Left cardiac atrium (tissue), 4 donors: ENCODE results near the gene L3MBTL3. TPM values are rescaled to one million over a fixed set of nuclear protein-coding genes. Genes with fewer than 3 reads are reported as not detected.
A peak's percentile ranks its signal among the peaks of the same experiment; 100 is the strongest.

ENCODE experiments used
- ATAC-seq, 2 donors: fragments of 200-7000 bp; cut with Tn5 transposase; one replicate each; pipeline ENCODE4 v1.9.1; 2020; ENCODE audit warnings: mild to moderate bottlenecking in 2 of 2, moderate library complexity in 2 of 2
- DNase-seq: peaks from one replicate; pipeline ENCODE4 v3.0.0-alpha.2; 2020
- intact Hi-C, 2 donors: fragments of 100-400 bp; cut with DNase I; formaldehyde crosslinking; loops; one replicate each; pipeline versions ENCODE4 v1.14.1 to v1.15.1; 2022 to 2023
- total RNA-seq, 2 donors: library from RNA; stranded (reverse); fragmentation: NEBNext Ultra II Directional; extraction: Animal tissue kit (Norgen Biotek cat#: 25700); gene quantifications; one replicate each; pipeline ENCODE4 v1.2.1, GENCODE V29; 2021
- donor health status: DM: no; HTN: yes; CAD: no.
- donor health status: DM: no; HTN: yes; CAD: no; lungs with severe emphysema.
- donor health status: DM: yes; HTN: yes; CAD: no.
- donor health status: Dilated cardiomyopathy.

Gene L3MBTL3
- total RNA-seq, 2 donors from 2014 or later: 3.7 to 3.8 TPM

- intact Hi-C loops: loop anchor here in 1 of 2 donors (5.0 kb wide), 1 partner anchor 424 kb away; no protein-coding TSS in a partner anchor
- DNase-seq (peak; percentile 82), ATAC-seq (peak; percentile 81 to 86)
Observed at GRCh38 chr6:130020907-130021629, 2.7 kb downstream of the L3MBTL3 start.

DNA sequence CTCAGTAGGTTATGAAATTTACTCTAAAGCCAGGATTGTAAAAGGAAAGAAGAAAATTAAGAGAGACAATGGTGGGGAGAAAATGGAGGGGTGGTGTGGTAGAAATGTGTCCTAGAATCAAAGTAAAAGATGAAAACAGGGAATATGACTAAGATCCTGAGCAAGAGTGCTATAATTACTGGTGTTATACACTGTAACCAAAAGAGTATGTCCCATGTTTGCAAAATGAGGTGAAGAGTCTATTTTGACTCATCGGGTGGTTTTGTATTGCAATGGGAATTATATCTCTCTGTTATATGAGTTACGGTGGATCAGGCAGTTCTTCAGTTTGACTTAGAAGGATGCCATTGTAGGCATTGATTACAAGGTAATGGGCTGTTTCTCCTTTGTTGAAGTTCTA, 8.5 kb downstream of the L3MBTL3 start:
- intact Hi-C loops: no loop called here
- no peak for ATAC-seq

GRCh38 chr6:130027948-130028347, 9.6 kb downstream of the L3MBTL3 start:
- intact Hi-C loops: no loop called here
- DNase-seq: no peak
- ATAC-seq: no peak

More for the DNA sequence above, 8.5 kb downstream of the L3MBTL3 start:
- DNase-seq: no peak

GRCh38 chr6:130029163-130029562, 10.8 kb downstream of the L3MBTL3 start:
- ATAC-seq: no peak
- intact Hi-C loops: no loop called here
- no peak for DNase-seq

GRCh38 chr6:130032758-130033340, 14.5 kb downstream of the L3MBTL3 start:
- no peak for ATAC-seq
- no peak for DNase-seq
- intact Hi-C loops: no loop called here

DNA sequence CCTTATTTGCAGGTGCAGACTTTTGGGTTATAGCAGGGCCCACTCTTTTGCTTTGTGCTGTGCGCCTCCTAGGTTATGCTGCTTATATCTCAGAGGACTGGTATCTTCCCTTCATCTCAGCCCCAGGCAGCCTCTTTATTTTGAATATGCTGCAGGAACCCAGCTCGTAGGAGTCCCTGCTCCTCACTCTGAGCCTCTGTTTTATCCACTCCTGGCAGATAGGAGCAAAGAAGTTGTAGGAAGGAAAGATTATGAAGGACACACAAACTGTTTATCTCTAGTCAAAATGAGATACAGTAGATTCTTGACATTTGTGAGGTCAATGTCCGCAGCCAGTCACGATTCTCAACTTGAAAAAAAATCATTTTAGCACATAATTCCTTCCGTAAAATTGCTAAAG, 15.6 kb downstream of the L3MBTL3 start:
- no peak for DNase-seq
- intact Hi-C loops: no loop called here
- no peak for ATAC-seq

DNA sequence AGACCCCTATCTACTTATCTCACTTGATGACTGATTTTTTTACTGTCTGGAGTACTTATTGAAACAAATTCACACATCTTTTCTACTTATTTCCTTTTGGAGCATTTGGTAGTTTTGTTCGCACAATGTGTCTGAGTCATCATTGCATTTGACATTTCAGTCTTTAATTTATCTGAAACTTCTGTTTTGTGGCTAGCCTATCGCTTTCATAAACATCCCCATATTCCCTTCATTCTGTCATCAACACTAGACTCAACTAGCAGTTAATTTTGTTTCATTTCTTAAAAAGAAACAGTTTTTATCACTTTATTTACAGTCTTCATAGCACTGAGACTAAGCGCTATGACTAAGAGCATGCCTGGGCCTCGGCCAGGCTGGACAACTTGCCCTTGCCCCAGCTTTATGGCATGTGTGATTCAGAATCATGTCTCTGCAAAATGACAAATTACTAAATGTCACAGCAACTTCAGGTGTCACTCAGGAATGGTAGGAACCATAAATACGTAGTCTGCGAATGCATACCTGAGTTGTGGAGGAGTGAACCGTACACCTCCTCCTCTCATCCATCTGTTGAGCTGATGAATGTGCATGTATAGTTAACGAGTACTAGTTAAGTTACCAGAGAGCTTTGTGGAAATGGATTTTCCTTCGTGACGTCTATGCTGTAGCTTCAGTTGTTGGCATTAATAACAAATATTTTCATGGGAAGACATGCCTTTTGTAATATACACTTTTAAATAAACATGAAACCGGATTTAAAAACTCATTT, 16.2 kb downstream of the L3MBTL3 start:
- no peak for DNase-seq
- peak in 1 of 2 donors; percentile 74 for ATAC-seq
- intact Hi-C loops: no loop called here

DNA sequence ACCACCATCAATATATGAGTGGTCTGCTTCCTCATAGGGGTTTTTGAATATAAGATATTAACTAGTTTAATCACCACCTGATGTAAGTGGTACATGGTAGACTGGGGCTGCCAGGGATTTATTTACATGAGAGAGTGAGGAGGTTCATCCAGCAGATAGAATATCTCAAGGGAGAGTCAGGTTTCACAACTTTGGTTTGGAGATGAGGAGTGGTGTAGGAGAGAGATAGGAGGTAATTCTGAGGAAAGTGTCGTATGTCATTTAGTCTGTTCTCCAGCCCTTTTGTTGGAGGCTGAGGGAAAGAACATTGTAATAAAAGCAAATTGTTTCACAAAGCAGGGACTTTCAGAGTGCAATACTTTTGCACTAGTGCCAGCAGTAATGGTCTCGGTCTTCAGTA, 16.8 kb downstream of the L3MBTL3 start:
- ATAC-seq: no peak

DNA sequence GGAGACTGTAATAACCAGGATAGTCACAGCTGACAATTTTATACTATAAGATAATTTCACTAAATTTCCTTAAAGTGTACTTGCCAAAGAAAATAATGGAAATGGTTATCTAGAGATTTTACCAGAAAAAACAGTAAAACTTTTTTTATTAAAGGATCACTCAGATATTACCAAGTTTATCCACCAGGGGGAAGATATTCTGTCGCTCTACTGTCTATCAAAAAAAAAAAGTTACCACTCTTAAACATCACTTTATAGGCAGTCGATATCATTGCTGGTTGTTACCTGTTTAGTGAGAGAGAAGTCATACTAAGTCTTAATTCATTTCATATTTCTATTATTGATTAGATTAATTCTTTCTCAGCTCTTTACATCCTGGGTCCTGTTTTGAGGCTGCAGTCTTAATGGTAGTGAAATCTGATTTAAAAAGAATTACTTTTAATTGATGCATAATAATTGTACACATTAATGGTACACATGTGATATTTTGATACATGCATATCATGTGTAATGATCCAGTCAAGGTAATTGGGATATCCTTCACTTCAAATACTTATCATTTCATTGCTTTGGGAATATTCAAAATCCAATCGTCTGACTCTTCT, 18.9 kb downstream of the L3MBTL3 start:
- DNase-seq: no peak
- intact Hi-C loops: no loop called here
- ATAC-seq: no peak

More for the DNA sequence above, 16.8 kb downstream of the L3MBTL3 start:
- intact Hi-C loops: no loop called here
- no peak for DNase-seq

DNA sequence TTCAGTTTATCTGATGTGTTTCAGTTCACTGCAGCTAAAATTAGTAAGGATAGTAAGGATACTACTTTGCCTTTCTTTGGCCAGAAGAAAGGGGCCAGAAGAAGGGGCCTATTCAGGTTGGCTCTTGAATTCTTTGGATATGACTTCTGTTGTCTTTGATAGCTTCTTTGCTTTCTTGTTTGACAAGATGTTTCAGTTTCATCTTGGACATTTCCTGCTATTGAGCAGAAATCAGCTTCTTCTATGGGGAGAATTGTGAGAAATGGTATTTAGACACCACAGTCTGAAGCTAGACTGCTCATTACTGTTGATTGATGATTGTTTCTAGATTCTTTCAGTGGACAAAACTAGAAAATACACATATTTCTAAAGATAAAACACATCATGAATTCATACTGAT, 23.2 kb downstream of the L3MBTL3 start:
- intact Hi-C loops: no loop called here
- no peak for ATAC-seq
- DNase-seq: no peak

- DNase-seq (no peak), ATAC-seq (no peak)
- intact Hi-C loops: no loop called here
Observed at GRCh38 chr6:130043344-130043743, 25.0 kb downstream of the L3MBTL3 start.

DNA sequence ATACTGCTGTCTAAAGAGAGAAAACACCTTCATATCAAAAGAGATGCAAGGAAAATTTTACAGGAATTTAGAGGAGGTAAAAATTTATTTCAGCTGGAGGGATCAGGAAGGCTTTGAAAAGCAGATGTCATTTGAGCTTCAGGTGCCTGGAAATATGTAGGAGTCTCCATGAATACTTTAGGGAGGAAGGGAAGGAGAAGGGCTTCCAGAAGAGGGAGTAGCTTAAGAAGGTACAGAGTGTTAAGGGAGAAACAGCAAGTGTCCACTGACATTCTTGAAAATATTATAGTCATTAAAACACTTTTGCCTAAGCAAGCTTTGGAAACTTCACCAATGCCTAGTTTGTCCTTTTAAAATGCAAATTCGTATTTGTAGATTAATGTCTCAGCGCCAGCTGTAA, 27.2 kb downstream of the L3MBTL3 start:
- DNase-seq (no peak), ATAC-seq (no peak)
- intact Hi-C loops: no loop called here

GRCh38 chr6:130046671-130047070, 28.3 kb downstream of the L3MBTL3 start:
- intact Hi-C loops: no loop called here
- no peak for DNase-seq
- ATAC-seq: no peak

DNA sequence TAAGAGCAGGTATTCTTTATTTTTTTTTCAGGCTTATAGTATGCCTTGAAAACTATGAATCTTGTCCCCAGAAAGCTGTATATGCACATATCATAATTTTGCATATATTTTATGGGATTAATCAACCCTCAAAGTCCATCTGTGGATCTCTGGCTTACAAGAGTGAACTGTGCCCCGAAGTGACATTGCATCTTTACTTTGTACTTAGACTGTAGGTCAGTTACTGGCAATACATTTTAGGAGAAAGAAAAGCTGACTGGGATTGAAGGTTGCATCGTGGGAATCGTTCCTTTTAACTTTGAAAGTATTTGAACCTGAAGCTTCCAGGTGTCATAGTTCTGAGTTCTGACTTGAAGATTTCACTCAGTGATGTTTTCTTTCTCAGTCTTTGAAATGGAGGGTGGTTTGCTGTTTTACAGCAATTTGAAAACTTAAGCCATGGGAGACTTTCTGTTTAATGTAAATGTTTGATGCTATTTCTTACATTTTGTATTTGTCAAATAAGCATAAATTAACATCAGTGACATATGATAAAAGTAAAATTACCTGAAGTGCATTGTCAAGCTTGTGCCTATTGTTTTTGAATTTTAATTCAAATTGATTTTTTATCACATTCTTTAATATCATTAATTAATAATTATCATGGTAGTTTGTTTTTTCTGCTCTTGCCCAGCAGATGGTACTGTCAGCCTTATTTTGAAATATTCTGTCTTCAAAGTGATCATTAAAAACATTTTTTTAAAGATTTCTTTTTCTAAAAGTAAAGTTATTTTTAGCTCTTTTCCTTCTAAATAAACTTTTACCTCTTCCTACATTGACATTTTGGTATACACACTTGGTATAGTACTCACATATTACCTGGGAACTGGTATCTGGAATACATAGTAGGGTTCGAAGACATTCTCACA, 29.0 kb downstream of the L3MBTL3 start:
- DNase-seq: no peak
- no peak for ATAC-seq
- intact Hi-C loops: no loop called here

- no peak for DNase-seq
- no peak for ATAC-seq
- intact Hi-C loops: no loop called here
Observed at GRCh38 chr6:130050230-130050629, 31.8 kb downstream of the L3MBTL3 start.

GRCh38 chr6:130054725-130055124, 36.3 kb downstream of the L3MBTL3 start:
- ATAC-seq (no peak), DNase-seq (no peak)
- intact Hi-C loops: no loop called here

DNA sequence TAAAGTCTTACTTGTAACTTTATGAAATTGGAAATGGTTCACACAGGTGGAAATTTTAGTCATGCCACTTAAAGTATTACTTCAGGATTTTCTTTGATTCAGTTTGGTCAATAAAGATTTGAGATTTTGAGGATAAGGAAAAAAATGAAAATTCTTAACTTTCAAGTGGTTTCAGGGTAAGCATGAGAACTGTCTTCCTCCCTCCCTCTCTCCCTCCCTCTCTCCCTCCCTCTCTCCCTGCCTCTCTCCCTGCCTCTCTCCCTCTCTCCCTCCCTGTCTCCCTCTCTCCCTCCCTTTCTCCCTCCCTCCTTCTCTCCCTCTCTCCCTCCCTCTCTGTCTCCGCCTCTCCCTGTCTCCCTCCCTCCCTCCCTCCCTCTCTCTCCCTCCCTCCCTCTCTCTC, 36.9 kb downstream of the L3MBTL3 start:
- intact Hi-C loops: no loop called here
- ATAC-seq (no peak), DNase-seq (no peak)

GRCh38 chr6:130057495-130057894, 39.1 kb downstream of the L3MBTL3 start:
- ATAC-seq (no peak), DNase-seq (no peak)
- intact Hi-C loops: no loop called here

- DNase-seq: no peak
- no peak for ATAC-seq
- intact Hi-C loops: no loop called here
Observed at GRCh38 chr6:130063806-130064205, 45.4 kb downstream of the L3MBTL3 start.
